A673 (cell line): ENCODE measurements around the gene CBX4.

ENCODE experiments used
- EZH2 ChIP-seq: fragments of 200-600 bp; sonication (generic); IDR thresholded peaks from 2 replicates; pipeline ENCODE4 v1.6.1; 2017; ENCODE audit warnings: borderline replicate concordance, low read depth, mild to moderate bottlenecking, mixed read lengths, antibody characterized with exemption, low read length; ENCODE audit not compliant: poor library complexity, severe bottlenecking
- TF ChIP-seq, protein P1 (sequence below): fragments of 300-800, 200-600 bp; sonication (generic); conservative IDR thresholded peaks from 2 replicates; pipeline ENCODE4 v1.5.1; 2017; ENCODE audit warnings: low read depth, mild to moderate bottlenecking, antibody characterized with exemption, low read length, moderate library complexity, mixed read lengths

DNA sequence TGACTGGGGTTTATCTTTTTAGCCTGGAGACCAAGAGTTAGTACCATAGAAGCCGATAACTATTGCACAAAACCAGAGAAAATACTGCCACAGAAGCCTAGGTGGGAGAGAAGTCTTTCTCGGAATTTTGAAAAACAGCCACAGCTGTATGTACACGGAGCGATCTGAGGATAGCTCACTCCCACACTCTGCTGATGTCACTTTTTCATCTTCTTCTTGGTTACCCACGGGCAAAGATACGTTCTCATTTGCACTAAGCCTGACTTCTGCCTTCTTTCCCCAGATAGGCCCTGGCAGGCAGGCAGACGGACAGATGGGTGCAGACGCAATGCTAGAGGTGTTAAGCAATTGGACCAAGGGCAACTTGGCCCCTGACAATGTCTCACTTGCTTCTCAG is 9.1 kb upstream of the CBX4 start:
- TF ChIP-seq, protein P1, sequence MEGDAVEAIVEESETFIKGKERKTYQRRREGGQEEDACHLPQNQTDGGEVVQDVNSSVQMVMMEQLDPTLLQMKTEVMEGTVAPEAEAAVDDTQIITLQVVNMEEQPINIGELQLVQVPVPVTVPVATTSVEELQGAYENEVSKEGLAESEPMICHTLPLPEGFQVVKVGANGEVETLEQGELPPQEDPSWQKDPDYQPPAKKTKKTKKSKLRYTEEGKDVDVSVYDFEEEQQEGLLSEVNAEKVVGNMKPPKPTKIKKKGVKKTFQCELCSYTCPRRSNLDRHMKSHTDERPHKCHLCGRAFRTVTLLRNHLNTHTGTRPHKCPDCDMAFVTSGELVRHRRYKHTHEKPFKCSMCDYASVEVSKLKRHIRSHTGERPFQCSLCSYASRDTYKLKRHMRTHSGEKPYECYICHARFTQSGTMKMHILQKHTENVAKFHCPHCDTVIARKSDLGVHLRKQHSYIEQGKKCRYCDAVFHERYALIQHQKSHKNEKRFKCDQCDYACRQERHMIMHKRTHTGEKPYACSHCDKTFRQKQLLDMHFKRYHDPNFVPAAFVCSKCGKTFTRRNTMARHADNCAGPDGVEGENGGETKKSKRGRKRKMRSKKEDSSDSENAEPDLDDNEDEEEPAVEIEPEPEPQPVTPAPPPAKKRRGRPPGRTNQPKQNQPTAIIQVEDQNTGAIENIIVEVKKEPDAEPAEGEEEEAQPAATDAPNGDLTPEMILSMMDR, result no peak
- TF ChIP-seq EZH2, result no peak
